ENCODE data around the gene NRXN2.

The NRXN2 gene

DNA sequence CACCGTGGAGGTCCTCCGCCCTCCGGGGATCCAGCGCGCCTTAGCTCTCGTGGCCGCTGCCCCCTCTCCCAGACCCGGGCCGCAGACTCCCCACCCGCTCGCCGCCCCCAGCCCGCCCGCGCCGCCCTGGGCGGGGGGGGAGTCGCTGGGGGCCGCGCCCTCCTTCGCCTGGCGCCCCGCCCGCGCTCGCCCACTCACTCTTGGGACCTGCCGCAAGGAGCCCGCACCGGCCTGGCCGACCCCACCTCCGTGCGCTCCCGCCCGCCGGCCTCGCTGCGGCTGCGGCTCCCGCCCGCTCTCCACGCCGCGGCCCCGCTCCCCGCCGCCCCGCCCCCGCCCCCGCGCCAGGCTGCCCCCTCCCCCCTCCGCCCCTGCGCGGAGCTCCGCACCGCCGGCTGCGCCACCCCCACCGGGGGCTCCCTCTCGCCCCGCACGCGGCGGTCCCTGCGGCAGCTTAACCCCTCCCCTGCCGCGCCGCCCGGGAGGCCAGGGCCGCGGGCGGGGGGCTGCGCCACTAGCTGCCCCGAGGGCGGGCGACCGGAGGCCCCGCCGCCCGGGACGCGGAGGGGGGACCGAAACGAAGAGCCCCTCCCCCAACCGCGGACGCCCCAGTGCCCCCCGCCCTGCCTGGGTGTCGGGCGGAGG lies 21.7 kb upstream of the NRXN2 start:
- peak in 1 of 56 donors; percentile 76 for DNase-seq

- DNase-seq = peak in 35 of 56 donors; percentile 16 to 76 (median 54)
These were observed 20.9 kb upstream of the NRXN2 start, which contains the start of gene RASGRP2 for GRCh38 chr11:64743591-64744543. Gene RASGRP2, minus strand, starts transcription at chr11:64744142. Its CDS starts 1,276 bp downstream, at chr11:64742866.

- peak in 25 of 56 donors; percentile 19 to 70 (median 47) for DNase-seq
These were observed 20.0 kb upstream of the NRXN2 start for GRCh38 chr11:64742889-64743590.

- DNase-seq = no peak
These were observed 19.3 kb upstream of the NRXN2 start for GRCh38 chr11:64742087-64742888.

DNA sequence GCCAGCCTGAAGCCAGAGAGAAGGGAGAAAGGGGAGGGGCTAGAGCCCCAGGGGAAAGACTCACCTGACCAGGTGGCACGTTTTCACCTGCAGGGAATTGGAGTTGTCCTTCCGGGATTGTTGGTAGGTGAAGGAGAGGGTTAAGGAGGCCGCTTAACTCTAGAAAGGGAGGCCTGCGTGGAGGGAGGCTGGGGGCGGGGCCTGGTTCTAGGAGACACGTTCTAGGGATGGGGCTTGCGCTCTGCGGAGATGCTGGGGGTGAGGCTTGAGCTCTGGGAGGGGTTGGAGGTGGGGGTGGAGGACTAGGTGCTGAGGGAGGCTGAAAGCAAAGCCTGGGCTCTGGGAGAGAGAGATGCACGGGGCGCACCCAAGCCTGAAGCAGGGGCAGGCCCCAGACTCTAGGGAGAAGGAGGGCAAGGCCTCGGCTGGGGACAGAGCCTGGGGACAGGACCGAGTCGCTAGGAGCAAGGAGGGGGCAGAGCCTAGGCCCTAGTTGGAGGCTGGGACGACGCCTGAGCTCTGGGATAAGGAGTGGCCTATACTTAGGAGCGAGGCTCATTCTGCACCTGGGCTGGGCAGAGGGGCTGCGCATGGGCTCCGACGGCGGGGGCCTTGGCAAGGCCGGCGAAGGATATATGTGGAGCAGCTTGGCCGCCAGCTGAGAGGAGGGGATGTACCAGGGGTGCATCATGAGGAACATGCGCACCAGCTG lies 18.5 kb upstream of the NRXN2 start:
- DNase-seq = peak in 8 of 56 donors; percentile 10 to 36 (median 24)

DNA sequence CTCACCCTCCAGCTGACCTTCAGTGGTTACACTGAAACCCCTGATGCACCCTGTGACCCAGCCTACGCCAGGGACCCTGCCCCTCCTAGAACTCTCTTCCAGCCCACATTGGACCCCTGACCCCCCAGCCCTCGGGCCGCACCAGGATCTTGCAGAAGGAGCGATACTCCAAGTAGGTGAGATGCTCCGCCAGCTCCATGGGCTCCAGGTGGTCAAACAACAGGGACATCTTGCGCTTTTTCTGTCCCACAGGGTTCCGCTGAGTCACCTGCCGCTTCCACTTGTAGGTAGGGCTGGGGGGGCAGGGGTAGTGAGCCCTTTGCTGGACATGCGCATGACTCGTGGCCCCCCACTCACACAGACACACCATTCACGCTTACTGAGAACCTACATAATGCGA lies 16.9 kb upstream of the NRXN2 start:
- no peak for DNase-seq

DNA sequence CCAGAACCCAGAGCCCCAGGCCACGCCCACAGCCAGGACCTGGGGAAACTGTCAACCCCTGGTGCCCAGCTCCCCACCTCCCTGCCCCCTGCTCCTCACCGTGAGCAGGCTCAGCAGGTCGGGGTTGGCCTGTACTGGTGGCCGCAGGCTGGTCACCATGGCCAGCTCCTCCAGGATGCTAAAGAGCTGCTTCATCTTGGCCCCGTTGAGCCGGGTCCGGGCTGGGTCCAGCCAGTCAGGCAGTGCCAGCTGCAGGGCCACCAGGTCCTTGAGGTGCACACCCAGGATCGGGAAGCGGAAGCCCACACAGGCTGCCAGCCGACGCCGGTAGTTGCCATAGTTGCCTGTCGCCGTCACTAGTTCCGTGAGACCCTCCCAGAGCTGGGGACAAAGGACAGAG lies 13.7 kb upstream of the NRXN2 start:
- no peak for DNase-seq

GRCh38 chr11:64735725-64736259 lies 12.8 kb upstream of the NRXN2 start:
- no peak for DNase-seq

- DNase-seq = no peak
These were observed 12.1 kb upstream of the NRXN2 start for GRCh38 chr11:64734811-64735724.

- no peak for DNase-seq
These were observed 8.6 kb upstream of the NRXN2 start for GRCh38 chr11:64731601-64732000.

- DNase-seq = no peak
These were observed 6.9 kb upstream of the NRXN2 start for GRCh38 chr11:64729851-64730382.

- no peak for DNase-seq
These were observed 5.9 kb upstream of the NRXN2 start for GRCh38 chr11:64728757-64729365.

DNA sequence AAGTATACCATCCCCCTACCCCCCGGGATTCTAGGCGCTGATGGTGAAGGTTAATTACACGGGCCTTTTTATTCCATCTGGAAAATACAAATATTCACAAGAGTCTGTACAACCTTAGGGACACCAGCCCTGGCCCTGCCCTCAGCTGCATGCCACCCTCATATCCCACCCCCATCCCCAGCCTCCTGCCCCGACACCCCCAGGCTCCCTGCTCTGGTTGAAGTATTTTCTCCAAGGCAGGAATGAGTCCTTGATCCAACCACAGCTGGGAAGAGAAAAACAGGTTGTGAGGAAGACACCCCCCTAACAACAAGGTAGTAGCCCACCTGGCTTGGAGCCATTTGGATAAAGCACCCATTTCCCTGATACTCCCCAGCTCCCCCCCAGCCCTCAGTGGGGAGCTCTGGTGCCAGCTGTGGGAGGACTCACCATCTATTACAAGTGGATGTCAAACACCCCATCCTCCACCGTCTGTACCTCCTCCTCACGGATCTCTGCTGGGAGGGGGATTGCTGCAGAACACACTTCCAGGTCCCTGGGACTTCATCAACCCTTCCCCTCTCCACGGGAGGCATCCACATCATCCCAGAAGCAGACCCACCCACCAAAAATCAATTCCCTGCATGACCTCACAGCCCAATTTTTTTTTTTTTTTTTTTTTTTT lies 4.0 kb upstream of the NRXN2 start:
- DNase-seq = no peak

GRCh38 chr11:64726211-64726641 lies 3.2 kb upstream of the NRXN2 start:
- no peak for DNase-seq

GRCh38 chr11:64724863-64725532 lies 2.0 kb upstream of the NRXN2 start:
- DNase-seq = no peak

GRCh38 chr11:64723907-64724862 lies 1.2 kb upstream of the NRXN2 start:
- no peak for DNase-seq
